K562 (cell line): ENCODE measurements around the gene SLIT1.

Experiments
- CHD4 ChIP-seq: fragments of 200-600 bp; sonication (generic); IDR thresholded peaks from 3 replicates; pipeline ENCODE4 v1.6.1; 2012; ENCODE audit warnings: low read depth, mild to moderate bottlenecking, mixed read lengths, low read length, inconsistent platforms; ENCODE audit not compliant: insufficient read depth, insufficient replicate concordance, poor library complexity, severe bottlenecking
- GABPA ChIP-seq: fragments of 200-800 bp; sonication (Bioruptor generic); conservative IDR thresholded peaks from 2 replicates; pipeline ENCODE4 v1.6.1; 2016; ENCODE audit warnings: low read depth, missing genetic modification characterization, missing compliant biosample characterization
- GATA2 ChIP-seq: sonication (generic); formaldehyde crosslinking; IDR thresholded peaks from 2 replicates; pipeline ENCODE4 v1.4.0; 2020; ENCODE audit warnings: mild to moderate bottlenecking, missing genetic modification reagents
- HDAC6 ChIP-seq: IDR thresholded peaks from 2 replicates; pipeline ENCODE4 v1.6.1; 2012; ENCODE audit warnings: low read depth, mild to moderate bottlenecking, control low read depth, inconsistent platforms, low read length, moderate library complexity
- JUN ChIP-seq, 2 experiments: sonication (generic) in 1 of 2; formaldehyde crosslinking in 1 of 2; IDR thresholded peaks; 2 replicates each; pipeline versions ENCODE4 v1.6.1 to v1.8.0; 2012 to 2022; ENCODE audit warnings: borderline replicate concordance in 2 of 2, mild to moderate bottlenecking in 2 of 2, improper control_type of control experiment in 1 of 2, low read depth in 1 of 2, low read length in 1 of 2, missing genetic modification reagents in 1 of 2
- KAT8 ChIP-seq: fragments of 450-650 bp; IDR thresholded peaks from 2 replicates; pipeline ENCODE4 v1.6.1; 2016; ENCODE audit warnings: low read depth, mild to moderate bottlenecking
- KDM1A ChIP-seq, 2 experiments: fragments of 450-650 bp; IDR thresholded peaks; 2 replicates each; pipeline ENCODE4 v1.6.1; 2016; ENCODE audit warnings: mild to moderate bottlenecking in 2 of 2
- NBN ChIP-seq: fragments of 450-650 bp; IDR thresholded peaks from 2 replicates; pipeline ENCODE4 v1.6.1; 2016; ENCODE audit warnings: low read depth, mild to moderate bottlenecking
- RFX5 ChIP-seq: IDR thresholded peaks from 2 replicates; pipeline ENCODE4 v1.6.1; 2011; ENCODE audit warnings: low read depth, mild to moderate bottlenecking, improper control_type of control experiment, low read length
- TBL1XR1 ChIP-seq, 2 experiments: IDR thresholded peaks; 2 replicates each; pipeline ENCODE4 v1.6.1; 2012; ENCODE audit warnings: improper control_type of control experiment in 2 of 2, low read length in 2 of 2, mild to moderate bottlenecking in 1 of 2
- TF ChIP-seq, protein P1 (sequence below), 3 experiments: IDR thresholded peaks in 2 of 3; conservative IDR thresholded peaks in 1 of 3; 2 replicates each; pipeline ENCODE4 v1.5.1; 2011 to 2012; ENCODE audit warnings: low read length in 3 of 3, mild to moderate bottlenecking in 3 of 3, control low read depth in 2 of 3, improper control_type of control experiment in 1 of 3, inconsistent platforms in 1 of 3, low read depth in 1 of 3, mixed read lengths in 1 of 3, moderate library complexity in 1 of 3; ENCODE audit not compliant: insufficient read depth in 2 of 3
- TF ChIP-seq, protein P2 (sequence below): sonication (generic); formaldehyde crosslinking; IDR thresholded peaks from 2 replicates; pipeline ENCODE4 v1.8.0; 2023; ENCODE audit warnings: mild to moderate bottlenecking, missing genetic modification reagents

DNA sequence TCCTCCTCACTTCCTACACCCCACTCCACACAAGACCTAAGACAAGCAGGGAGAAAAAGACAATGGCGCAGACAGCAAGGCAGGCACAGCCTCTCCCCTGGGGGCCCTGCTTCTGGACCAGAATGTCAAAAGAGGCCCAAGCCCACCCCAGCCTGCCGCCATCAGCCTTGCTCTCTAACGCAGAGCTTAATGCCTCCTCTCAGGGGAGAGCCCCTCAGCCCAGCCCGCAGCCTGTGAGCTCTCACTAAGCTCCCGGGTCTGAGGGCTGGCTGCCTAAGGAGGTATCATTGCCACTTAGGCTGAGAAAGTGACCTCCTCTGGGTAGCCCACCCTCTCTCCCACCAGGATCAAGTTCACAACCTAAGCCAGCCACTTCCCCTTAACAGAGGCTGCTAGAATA is 16.7 kb downstream of the SLIT1 start:
- TF ChIP-seq HDAC6, result no peak
- TF ChIP-seq, protein P1, sequence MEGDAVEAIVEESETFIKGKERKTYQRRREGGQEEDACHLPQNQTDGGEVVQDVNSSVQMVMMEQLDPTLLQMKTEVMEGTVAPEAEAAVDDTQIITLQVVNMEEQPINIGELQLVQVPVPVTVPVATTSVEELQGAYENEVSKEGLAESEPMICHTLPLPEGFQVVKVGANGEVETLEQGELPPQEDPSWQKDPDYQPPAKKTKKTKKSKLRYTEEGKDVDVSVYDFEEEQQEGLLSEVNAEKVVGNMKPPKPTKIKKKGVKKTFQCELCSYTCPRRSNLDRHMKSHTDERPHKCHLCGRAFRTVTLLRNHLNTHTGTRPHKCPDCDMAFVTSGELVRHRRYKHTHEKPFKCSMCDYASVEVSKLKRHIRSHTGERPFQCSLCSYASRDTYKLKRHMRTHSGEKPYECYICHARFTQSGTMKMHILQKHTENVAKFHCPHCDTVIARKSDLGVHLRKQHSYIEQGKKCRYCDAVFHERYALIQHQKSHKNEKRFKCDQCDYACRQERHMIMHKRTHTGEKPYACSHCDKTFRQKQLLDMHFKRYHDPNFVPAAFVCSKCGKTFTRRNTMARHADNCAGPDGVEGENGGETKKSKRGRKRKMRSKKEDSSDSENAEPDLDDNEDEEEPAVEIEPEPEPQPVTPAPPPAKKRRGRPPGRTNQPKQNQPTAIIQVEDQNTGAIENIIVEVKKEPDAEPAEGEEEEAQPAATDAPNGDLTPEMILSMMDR (IDR thresholded peaks at IDR 0.05 in 2 of 3, conservative IDR thresholded peaks at IDR 0.05 in 1 of 3; ENCODE audit: insufficient read depth in 2 of 3, low read depth in 1 of 3, low read length in 3 of 3), result no peak
- no peak for TF ChIP-seq GABPA (tag)
- no peak for TF ChIP-seq TBL1XR1 (IDR thresholded peaks at IDR 0.05; ENCODE audit: low read length in 2 of 2)
- TF ChIP-seq NBN, result no peak
- no peak for TF ChIP-seq CHD4
- TF ChIP-seq, protein P2, sequence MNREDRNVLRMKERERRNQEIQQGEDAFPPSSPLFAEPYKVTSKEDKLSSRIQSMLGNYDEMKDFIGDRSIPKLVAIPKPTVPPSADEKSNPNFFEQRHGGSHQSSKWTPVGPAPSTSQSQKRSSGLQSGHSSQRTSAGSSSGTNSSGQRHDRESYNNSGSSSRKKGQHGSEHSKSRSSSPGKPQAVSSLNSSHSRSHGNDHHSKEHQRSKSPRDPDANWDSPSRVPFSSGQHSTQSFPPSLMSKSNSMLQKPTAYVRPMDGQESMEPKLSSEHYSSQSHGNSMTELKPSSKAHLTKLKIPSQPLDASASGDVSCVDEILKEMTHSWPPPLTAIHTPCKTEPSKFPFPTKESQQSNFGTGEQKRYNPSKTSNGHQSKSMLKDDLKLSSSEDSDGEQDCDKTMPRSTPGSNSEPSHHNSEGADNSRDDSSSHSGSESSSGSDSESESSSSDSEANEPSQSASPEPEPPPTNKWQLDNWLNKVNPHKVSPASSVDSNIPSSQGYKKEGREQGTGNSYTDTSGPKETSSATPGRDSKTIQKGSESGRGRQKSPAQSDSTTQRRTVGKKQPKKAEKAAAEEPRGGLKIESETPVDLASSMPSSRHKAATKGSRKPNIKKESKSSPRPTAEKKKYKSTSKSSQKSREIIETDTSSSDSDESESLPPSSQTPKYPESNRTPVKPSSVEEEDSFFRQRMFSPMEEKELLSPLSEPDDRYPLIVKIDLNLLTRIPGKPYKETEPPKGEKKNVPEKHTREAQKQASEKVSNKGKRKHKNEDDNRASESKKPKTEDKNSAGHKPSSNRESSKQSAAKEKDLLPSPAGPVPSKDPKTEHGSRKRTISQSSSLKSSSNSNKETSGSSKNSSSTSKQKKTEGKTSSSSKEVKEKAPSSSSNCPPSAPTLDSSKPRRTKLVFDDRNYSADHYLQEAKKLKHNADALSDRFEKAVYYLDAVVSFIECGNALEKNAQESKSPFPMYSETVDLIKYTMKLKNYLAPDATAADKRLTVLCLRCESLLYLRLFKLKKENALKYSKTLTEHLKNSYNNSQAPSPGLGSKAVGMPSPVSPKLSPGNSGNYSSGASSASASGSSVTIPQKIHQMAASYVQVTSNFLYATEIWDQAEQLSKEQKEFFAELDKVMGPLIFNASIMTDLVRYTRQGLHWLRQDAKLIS (CRISPR knock-in tag), result no peak
- no peak for TF ChIP-seq RFX5
- no peak for TF ChIP-seq KAT8
- TF ChIP-seq GATA2, result no peak
- no peak for TF ChIP-seq KDM1A (IDR thresholded peaks at IDR 0.05)
- TF ChIP-seq JUN (IDR thresholded peaks at IDR 0.05; ENCODE audit: borderline replicate concordance, low read depth, low read length), result no peak
- no peak for TF ChIP-seq JUN (CRISPR knock-in tag; IDR thresholded peaks at IDR 0.05; ENCODE audit: borderline replicate concordance)
